Amniotic epithelial cell (primary cell): ENCODE measurements around the gene COX4I1.

ENCODE experiments used
- DNase-seq: peaks from one replicate; pipeline ENCODE4 v3.0.0-alpha.2; 2010; ENCODE audit warnings: low read depth

COX4I1 gene

DNA sequence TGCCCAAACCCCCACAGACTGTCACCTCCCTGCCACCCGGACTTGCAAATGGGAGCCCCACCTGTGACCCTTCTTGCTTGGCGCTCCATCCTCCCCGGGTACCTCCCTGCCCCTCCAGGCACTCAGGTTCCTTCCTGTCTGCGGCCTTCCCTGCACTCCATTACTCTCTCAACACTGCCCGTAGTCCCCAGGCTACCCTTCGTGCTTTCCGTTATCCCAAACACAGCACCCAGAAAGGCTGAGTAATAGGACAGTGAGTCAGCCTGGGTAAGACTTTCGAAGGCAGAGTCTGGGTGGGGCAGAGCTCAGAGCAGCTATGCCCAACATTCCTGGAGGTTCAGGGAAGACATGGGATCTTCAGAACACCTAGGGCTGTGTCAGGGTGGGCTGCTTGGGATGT, 32.0 kb upstream of the COX4I1 start:
- peak; percentile 82 for DNase-seq

DNA sequence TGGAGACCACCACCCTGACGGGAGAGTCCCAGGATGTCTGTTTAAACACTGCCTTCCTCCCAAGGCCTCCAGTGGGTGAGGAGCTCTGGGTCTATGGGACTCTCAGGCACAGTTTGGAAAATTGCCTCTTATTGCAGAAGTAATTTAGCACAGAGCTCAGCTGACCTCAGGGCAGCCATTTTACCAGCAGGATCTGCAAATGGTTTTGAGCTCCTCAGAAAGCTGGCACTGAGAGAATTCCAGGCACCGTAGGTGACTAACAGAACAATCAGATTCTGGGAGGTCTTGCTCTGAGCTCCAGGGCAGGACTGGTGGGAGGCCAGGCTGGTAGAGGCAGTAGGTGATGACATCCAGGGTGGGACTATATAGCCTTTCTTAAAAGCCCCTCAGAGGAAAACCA, 31.3 kb upstream of the COX4I1 start:
- no peak for DNase-seq

DNA sequence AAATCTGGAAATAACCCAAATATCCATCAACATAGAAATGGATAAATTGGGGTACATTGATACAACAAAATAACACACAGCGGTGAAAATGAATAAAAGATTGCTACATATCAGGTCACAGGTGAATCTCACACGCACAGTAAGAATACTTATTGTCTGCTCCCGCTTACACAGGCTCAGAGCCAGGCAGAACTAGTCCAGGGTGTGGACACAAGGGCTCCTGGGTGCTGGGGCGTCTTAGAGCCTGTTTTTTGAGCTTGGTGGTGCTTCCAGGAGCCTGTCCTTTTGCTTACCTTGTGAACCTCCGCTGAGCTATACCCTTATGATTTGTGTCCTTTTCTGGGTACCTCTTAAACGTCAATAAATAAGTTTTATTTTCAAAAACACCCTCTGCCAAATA, 28.8 kb upstream of the COX4I1 start:
- DNase-seq: no peak

DNA sequence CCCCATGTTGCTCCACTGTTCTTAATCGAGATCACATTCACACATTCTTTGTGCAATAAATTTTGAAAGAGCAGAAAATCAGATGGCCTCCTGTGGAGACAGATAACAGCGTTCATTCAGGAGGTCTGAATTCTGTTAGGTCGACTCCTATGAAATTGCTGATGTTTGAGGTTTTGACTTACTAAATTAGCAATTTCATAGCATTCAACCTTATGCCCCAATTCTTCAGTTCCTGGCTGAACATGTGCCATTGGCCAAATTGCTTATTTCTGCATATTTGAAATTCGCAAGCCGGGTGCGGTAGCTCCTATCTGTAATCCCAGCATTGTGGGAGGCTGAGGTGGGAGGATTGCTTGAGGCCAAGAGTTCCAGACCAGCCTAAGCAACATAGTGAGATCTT, 26.5 kb upstream of the COX4I1 start:
- no peak for DNase-seq

DNA sequence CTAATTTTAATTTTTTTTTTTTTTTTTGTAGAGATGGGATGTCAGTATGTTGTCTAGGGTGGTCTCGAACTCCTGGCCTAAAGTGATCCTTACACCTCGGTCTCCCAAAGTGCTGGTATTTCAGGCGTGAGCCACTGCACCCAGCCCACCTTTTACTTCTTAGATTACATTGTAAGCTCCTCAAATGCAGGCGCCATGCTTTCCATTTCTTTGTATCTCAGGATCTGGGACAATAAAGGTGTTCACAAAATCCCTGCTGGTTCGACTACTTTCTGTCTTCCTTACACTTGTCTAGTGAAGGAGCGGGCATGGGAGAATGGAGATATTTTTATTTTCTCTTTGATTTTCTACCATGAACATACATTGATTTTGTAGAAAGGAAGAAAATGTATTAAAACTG, 25.4 kb upstream of the COX4I1 start:
- no peak for DNase-seq

DNA sequence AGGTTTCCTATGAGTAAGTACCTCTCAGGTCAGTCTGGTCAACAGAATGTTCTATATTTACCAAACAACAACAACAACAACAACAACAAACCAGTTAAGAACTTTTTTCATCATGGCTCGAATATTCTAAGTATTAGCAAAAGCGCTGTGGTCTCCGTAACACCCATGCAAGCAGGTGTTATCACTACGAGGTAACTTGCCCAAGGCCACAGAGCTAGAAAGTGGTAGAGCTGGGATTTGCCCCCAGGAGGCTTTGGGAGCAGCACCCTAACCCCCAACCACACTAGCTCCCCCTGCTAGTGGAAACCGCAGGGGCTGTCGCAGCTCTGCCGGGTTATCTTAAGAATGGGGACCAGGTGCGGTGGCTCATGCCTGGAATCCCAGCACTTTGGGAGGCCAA, 24.7 kb upstream of the COX4I1 start:
- no peak for DNase-seq

DNA sequence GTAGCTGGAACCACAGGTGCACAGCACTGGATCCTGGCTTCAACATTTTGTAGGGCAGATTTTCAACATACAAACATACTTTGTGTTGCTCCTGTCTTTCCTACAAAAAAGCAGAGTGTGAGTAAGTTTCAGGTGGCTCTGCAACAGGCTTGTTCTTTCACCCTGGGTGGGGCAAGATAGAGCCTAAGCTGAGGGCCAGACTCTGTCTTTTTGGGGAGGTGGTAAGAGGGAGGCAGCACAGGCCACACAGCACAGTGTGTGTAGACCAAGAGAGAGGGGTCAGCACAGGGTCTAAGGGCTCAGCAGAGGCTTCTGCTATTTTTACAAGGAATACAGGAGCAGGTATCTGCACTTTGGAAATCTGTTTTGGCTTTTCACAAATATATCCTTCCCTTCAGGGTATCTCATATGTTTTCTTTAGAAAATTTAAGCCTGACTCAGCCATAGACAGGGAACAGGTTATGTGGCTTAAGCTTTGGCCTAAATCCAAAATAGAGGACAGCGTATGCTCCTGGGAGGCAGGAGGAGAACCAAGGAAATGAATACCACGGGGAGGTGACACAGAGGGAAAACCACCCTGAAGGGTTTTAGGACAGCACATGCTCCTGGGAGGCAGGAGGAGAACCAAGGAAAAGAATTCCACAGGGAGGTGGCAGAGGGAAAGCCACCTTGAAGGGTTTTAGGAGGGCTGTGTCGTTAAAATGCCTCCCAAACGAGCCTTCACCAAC, 21.7 kb upstream of the COX4I1 start:
- DNase-seq: no peak

DNA sequence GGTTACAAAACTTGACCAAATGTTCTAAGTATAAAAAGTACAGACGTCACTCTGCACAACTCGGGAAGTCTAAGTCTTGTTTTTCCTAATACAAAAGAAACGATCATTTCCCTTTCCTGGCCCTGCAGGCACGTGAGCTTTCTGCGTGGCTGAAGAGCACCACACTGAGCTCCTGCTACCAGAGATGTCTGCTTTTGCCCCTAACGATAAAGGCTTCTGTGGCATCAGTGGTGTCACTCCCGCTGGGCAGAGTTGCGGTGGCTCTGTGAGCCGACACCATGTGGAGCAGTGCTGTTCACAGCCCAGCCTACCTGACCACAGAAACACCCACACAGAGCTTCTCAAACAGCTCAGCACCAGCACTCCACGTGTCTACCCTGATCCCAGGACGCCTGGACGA, 20.6 kb upstream of the COX4I1 start:
- no peak for DNase-seq

DNA sequence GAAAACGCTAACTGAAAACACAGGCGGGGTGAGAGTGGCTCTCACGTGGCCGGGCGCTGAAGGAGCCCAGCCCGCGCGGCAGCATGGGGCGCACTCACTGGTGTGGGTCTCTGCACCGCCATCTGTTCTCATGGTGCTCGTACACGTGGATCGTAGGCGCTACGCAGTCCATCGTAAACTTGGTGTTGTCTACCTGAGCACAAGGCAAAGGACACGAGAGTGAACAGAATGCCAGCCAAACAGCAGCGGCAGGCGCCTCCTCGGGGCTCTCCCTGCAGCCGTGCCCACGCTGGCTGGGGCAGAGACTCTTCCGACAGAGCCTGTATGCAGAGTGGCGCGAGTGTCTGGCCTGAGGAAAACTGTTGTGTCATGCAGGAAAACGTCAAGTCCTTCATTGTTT, 19.2 kb upstream of the COX4I1 start:
- no peak for DNase-seq

DNA sequence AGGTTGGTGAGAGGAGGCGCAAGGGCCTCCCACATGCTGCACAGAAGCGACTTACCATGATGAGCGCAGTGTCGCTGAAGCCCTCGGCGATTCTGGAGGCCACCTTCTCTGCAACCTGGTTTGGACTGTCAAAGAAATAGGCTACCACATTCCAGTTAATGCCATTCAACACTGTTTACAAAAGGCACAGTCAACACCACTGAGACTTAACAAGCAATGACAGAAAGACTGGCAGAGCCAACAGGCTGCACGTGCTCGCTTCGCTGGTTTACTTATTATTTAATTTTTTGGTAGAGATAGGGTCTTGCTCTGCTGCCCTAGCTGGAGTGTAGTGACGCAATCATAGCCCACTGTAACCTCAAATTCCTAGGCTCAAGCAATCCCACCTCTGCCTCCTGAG, 18.3 kb upstream of the COX4I1 start:
- DNase-seq: no peak

DNA sequence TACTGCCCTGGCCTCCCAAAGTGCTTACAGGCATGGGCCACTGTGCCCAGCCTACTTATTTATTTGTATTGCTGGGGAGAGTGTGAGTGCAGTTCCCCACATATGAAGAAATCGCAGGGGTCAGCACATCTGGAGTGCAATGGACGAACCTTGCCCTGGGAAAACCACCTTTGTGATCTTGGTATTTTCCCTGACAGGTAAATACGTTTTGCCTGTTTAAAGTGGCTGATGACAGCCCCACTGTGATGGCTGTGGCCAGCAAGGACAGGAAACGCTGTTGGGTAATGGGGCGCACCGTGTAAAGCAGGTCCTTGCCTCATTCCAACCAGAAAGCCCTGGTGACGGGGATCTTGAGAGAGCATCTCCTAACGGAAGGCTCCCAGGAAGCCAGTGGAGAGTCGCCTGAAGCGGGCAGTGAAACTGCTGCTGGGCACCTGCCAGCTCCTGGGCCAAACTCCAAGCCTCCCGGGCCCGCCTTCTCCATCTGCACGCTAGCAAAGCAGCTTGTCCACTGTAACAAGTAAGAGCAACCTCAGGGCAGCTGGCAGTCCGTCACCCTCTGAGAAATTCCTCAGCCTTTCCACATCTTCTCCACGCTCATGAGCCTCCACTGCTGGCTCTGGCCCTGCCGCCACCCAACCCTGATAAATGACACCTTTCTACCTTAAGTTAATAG, 17.7 kb upstream of the COX4I1 start:
- DNase-seq: no peak

DNA sequence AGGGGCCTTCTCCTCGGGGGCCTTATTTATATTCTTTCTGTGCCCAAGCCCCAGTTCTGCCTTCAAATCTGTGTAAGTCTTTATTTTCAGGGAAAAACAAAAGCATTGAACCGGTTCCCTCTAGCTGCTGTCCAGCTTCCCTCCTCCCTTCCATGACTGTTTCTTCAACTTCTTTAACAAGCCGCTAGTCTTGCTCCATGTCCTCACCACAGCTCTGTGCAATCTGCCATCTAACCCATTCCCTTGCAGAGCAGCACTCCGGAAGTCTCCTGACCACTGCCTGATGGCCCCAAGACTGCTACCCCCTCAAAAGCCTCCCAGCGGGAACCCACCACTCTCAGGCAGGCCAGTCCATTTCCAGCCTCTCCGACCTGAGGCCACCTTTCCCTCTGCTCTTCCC, 17.0 kb upstream of the COX4I1 start:
- peak; percentile 26 for DNase-seq

DNA sequence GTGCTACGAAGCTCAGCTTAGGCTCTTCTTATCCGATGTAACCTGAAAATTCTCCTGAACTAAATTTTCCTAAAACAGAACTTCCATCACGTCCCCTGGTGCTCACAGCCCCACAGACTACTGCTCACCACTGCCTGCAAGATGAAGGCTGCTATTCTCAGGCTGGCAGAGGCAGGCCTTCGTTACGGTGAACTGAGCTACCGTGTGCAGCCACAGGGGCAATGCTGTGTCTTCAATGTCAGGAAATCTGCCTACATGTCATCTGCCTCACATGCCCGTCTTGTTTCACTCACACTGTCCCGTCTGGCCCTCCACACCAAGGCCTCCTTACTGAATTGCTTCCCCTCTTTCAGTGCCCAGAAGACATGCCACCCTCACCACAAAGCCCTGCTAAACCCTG, 16.1 kb upstream of the COX4I1 start:
- DNase-seq: no peak

DNA sequence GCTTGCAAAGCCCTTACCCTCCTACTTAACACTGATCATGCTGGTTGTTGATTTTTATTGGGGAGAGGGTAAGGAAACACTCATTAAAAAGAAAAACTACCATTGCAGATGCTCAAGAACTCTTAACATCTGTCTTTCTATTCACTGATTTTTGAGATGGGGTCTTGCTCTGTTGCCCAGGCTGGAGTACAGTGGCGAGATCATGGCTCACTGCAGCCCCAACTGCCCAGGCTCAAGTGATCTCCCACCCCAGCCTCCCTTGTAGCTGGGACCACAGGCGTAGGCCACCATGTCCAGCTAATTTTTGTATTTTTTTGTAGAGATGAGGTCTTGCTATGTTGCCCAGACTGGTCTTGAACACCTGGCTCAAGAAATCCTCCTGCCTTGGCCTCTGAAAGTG, 14.7 kb upstream of the COX4I1 start:
- DNase-seq: no peak

DNA sequence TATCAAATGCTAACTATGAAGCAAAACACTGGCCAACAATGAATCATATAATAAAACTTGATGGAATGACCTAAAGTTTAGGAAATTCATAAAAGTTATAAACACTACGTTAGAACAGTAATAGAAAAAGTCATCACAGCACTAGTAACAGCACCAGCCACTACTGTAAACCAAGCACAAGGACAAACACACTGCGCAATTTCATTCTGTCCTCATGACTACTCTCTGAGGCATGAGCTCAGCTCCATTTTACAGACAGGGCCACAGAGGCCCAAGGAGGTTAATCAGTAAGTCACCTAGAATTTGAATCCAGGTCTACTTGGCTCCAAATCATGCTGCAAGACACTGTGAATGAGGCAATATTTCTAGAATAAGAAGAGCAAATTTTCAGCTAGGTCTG, 13.6 kb upstream of the COX4I1 start:
- peak; percentile 32 for DNase-seq

DNA sequence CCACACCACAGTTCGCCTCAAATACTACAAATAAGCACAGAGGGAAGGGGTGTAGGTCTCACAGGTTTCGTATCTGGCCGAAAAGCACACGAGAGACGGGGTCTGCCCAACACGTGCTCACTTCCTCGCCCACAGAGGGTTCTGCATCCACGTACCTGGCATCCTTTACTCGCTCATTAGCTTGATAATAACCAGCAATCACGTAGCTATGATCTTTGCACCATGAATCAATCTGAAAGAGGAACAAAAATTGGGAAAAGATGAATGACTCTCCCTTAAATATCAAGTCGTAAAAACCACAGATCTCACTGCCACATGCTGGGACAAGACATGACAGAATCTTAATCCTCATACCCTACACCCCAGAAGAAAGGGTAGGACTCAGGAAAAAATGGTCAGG, 10.7 kb upstream of the COX4I1 start:
- no peak for DNase-seq

DNA sequence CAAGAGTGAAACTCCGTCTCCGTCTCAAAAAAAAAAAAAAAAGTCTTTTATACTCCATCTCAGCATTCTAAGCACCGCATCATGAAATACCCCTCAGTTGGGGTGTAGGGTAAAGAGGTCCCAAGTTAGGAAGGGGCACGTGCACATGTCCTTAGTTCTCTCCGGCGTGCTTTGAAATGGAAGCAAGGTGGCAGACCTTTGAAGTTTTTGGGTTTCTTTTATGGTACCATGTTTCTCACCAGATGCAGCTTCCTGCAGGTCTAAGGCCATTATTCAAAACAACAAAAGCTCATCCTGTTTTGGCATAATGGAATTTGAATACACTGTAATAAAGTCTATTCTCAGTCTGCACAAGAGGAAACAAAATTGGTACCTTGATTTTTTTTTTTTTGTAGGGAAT, 9.7 kb upstream of the COX4I1 start:
- DNase-seq: no peak

DNA sequence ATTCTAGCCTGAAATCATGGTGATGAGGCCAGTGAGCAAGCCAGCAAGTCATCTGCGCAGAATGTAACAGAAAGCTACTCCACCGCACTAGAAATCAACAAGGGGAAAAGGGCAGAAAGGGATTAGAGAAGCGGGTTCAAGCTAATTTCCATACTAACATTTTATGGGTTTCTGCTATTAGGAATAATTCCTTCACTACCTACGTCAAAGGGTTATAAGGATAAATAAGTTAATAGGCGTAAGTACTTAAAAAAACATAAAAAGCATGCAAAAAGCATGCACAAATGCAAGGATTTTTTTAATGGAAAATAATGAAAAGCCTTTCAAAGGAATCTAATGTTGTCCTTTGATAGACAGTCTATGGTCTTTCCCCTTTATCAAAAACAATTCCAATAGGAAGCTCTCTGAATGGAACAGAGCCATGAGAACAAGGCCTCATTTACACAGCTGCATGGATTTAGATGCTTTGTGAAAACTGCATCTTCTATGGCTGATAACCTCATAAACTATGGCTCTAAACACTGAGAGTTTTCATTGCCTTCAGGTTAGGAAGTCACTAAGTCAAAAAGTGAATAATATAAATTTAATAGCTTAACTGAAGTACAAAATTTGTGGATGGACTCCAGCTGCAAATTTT, 5.7 kb upstream of the COX4I1 start:
- no peak for DNase-seq

DNA sequence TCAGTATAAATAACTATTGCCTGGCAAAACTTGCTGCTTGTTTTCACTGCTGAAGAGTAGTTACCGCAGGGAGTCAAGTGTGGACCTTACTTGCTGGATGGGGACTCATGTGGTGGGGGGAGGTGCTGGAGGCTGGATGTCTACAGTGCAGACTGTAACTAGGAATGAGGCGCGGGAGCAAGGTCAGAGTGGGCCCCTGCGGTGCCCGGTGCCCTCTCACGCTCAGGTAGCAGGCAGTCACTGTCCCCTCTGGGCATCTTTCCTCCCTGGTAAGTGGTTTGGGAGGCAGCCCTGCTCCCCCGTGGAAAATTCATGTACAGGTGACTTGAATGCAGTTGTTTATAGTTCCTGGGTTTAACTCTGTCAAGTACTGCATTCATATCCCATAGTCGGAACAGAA, 4.8 kb upstream of the COX4I1 start:
- DNase-seq: no peak

DNA sequence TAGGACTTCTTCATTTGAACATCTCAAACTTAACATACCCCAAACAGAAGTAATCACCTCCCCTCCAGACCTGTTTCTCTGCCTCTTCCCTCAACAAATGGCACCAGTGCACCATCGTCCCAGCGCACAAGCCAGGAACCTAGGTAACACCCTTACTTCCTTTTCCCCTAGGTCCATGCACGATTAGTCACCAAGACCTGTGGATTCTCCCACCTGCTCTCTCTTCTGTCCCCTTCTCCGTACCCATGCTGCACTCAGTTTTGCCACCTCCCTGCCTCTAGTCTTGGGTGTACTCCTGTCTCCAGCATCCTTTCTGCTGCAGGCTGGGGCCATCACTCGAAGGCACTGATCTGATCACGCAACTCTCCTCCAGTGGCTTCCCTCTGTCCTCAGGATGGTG, 3.3 kb upstream of the COX4I1 start:
- DNase-seq: no peak

DNA sequence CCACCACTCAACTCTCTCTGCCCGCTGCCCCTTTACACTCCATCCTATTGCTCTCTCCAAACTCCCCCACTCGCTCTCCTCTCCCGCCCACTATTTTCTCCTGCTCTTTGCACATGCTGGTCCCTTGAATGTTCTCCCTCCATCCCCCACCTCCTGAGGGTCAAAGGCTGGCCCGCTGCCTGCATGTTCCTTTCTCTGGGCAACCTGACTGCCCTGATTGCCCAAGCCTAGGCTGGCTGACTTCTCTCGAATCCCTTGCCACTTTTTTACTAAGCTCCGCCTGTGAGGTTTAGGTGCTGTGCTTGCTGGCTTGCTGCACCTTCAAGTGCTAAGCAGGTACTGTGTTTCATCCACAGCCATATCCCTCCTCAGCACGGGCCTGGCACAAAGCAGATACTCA, 2.9 kb upstream of the COX4I1 start:
- DNase-seq: no peak

DNA sequence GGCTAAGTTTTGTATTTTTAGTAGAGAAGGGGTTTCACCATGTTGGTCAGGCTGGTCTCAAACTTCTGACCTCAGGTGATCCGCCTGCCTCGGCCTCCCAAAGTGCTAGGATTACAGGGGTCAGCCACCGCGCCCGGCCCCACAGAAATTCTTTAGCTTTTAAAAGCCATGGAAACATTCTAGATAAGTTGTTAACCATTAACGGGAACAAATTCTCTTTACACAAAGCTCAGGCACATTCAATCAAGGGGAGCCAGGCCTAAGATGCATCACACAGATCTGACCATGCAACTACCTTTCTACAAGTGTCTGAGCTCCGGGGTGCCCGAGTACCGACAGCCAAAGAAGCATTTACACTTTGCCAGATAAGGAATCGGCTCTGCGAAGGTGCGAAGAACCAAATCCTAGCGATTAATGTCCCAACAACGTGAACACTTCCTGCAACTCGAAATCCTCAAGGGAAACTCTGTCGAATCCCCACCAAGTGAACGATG, 1.2 kb upstream of the COX4I1 start:
- DNase-seq: no peak

DNA sequence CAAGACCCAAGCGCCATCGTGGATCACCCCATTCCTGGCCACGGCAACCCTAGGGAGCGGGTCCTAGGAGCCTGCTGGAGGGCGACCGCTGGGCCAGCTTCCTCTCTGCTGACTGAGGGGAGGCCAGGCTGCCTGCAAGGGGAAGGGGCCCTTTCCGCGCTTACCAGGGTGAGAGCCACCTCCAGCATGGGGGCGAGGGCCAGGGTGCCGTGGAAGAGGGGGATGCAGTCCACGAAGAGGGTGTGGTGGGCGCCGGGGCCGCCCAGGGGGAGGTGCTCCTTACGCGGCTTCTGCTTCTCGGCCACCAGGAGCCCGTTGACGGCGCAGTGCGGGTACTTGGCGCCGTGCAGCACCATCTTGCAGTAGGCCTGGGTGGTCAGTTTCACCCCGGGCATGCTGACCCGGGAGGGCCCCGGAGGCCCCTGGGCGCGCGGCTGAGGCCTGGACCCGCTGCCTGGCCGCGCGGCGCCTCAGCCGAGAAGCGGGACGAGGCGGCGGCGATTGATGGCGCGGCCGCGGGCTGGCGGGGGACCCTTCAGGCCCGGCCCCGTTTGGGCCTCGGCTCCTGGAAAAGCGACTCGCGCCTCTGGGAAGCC, 496 bp upstream of the COX4I1 start:
- DNase-seq: no peak
